DMS53 (cell line): ENCODE data around the gene CDKAL1.
A peak's percentile ranks its signal among the peaks of the same experiment; 100 is the strongest.

ENCODE experiments used
- DNase-seq: peaks from one replicate; lab custom pipeline; 2025; lab: John Stamatoyannopoulos, UW

CDKAL1 gene

DNA sequence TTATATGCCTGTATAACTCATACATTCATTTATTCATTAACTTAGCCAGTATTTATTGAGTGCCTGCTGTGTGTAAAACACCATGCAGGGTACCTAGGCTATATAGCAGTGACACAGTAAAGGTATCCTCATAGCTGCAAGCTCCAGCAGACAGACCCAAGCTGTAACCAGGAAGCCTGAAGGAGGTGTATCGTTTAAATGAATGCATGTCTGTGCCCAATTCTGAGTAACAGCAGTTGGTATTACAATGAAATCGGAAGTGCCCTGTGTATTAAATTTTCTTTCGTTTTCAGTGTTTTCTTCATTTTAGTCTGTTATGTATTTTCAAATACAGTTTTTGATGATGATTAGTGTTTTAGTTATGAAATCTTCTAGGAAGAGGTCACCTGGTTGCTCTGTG, 573.5 kb downstream of the CDKAL1 start:
- DNase-seq = no peak

DNA sequence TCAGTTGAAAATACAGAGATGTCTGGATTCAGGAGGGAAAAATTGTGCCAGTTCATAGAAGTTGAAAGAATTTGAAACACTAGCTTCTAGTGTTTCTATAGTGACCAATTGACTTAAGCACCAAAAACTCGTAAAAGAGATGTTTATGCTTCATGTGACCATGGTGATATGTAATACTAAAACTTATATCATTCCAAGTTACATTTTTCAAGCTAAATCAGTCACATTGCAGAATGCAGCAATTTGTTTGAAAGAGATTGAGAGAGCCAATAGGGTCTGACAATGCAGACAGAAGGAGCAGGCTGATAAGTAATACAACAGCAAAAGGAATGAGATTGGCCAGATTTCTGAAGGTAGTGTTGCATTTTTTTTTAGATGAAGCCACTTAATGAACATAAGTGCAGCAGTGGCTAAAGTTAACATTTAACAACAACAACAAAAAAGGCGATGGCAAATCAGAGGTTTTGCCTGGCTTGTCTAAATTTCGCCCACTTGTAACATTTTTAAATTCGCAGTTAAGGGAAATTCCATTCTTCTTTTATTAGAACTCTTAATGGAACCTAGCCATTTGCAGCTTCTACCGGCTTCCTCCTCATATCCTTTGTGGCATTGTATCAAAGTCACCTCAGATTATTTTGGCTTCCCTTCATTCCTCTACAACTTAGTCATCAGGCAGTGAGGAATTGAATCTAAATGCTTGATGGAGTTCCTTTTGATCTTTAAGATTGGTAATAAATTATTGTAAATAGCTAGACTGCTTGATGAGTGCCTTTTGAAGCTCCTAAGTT, 575.3 kb downstream of the CDKAL1 start:
- peak; percentile 29 for DNase-seq

DNA sequence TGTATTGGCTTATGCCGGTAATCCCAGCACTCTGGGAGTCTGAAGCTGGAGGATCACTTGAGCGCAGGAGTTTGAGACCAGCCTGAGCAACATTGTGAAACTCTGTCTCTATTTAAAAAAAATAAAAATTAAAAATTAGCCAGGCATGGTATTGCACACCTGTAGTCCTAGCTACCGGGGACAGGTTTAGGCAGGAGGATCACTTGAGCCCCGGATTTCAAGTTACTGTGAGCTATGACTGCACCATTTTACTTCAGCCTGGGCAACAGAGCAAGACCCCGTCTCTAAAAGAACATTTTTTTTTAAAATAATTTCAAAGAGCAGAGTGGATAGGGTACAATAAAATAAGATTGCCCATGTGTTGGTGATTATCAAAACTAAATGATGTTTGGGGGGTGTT, 576.4 kb downstream of the CDKAL1 start:
- no peak for DNase-seq

DNA sequence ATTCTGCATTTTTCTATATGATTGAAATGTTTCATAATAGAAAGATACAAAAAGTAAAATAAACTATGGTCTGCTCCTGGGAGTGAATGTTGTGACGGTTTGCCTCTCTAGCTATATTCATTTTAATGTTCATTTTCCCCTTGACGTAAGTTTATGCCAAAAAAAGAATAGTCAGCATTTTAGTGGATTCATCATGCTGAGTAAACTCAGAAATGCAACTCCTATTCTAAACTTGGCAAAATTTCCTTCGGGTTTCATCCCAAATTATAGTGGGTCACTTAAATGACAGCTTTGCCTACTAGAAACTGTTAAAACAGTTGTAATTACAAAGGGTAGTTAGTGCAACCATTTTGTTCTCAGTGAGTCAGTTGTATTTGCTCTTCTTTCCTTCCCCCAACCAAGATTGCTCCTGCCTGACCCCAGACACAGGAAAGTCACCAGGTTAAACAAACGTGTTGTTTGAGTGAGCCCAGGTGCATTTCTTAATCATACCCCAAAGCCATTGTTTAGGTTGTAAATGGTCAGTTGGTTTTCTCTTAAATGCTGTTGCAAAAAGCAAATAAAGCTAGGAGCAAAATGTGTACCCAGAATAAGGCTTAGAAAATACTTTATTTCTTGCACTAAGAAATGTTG, 577.0 kb downstream of the CDKAL1 start:
- DNase-seq = peak; percentile 73

DNA sequence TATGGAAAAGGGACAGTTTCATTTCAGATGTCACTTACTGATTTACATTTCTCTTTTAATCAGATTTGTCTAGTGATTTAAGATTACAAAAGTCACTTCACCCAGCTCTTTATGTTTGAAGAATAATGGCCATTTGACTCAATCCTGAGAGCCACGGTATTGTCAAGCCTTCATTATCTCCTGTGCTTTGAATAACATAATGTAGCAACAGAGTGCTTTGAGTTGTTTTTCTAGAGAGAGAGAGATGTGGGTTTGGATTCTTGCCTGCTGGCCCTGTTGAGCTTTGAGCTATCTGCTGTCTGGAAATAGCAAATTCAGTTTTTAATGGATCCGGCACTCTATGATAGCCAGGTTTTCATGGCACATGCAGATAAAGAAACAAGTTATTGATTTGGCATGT, 580.9 kb downstream of the CDKAL1 start:
- no peak for DNase-seq

DNA sequence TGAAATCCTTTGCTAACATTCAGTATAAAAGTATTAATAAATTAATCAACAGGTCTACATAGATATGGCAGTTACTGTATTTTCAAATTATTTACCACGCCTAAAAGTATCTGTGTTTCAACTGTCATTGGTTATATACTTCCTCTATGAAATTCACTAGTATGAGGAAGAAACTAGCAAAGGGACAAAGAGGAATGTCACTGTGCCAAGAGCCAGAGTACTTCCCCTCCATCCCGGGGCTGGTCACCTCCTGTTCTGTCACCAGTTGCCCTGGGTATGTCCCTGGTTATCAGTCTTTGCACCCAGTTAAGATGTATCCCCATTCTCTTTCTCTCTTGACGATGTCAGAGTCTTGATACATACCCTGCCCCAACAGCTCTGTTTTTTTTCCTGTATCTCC, 582.5 kb downstream of the CDKAL1 start:
- no peak for DNase-seq

DNA sequence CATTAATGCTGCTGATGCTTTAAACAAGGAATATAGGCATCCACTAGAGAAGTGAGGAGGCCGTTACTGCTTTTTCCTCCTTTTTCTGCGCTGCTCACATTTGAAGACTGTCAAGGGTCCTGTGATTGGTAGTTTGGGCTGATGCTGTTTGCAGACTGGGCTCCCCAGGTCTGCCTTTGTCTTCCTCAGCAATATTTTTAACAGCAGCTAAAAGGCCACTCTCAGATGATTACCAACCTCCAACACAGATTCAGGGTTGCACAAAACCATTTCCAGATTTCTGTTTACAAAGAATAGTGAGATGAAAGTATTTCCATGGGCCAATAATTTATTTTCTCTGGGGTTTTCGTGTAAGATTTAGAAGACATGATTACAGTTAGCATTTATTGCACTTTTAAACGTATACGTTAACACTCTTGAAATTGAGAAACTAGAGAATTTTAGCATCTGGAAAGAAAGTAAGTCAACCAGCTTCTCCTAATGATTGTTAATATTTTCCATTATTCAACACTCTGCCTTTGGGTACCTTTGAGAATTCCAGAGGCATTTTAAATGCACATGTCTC, 584.0 kb downstream of the CDKAL1 start:
- no peak for DNase-seq

DNA sequence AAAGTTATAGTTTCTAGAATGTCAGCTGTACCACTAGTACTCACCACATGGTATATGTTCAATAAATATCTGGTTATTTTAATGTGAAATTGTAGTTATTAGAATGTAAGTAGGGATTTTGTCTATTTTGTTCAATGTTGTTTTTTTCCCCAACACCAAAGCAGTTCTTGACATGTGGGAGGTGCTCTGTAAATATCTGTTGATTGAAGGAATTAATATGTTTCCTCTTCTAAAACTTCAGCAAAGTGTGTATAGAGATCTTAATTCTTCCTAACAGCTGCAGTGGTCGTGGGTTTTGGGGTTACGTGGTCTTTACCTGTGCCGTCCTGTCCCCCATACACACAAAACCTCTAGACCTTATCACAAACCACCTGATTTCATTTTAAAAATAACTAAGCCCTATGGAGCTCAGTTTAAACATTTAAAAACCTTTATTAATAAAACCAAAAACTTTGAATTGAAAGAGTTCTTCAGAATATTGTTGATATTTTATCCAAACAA, 587.4 kb downstream of the CDKAL1 start:
- DNase-seq = no peak

DNA sequence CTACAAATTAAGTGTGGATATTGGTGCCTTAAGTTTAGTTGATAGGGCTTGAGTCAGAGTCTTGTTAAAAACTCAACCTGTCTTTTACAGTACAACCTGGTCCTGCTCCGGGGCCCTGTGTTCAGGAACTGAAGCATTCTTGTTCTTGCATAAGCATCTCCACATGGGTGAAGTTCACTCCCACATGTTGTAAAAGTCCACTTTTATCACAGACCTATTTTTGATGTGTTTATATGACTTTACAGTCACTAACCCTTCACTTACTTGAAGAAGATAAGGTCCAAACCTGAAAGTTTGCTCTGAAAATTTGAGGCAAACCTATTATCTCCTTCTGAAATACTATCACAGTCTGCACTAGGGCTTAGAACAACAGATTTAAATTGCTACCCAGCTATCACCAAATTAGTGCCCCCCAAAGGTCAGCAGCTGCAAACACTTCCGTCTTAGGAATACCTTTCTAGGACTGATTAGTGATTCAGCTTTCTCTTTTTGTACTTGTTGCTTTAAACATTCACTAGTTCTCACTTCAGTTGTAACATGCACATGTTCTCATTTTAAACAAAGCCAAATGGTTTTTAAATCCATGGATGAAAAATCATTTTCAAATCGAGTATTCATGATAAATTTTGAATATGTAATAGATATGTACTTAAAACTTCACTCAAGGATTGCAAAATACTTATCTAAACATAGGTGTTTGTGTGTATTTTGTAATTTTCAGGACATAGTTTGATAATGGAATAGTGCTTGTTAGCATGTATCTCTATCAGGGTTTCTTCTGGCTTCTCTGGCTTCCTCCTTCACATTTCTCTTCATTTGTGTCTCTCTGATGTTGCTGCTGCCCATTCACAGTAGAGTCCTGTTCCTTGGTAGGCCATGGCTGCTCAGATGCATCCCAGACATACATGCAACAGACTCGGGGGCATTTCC, 589.5 kb downstream of the CDKAL1 start:
- no peak for DNase-seq

DNA sequence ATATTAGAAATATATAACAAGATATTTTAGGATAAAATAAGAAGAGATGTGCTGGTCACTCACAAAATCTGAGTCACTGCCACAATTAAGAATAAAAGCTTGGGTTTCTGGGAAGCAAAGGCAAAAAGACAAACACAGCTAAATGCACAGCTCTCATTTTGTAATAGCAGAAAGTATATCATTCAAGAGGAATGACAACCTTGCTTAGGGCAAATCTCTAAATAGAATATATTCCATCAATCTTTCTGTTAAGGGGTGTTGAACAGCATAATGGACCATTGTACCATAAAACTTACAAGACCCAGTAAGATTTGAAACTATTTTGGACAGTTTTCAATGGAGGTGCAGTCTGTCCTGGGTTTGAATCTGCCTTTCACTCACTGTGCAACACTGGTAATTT, 594.3 kb downstream of the CDKAL1 start:
- no peak for DNase-seq

DNA sequence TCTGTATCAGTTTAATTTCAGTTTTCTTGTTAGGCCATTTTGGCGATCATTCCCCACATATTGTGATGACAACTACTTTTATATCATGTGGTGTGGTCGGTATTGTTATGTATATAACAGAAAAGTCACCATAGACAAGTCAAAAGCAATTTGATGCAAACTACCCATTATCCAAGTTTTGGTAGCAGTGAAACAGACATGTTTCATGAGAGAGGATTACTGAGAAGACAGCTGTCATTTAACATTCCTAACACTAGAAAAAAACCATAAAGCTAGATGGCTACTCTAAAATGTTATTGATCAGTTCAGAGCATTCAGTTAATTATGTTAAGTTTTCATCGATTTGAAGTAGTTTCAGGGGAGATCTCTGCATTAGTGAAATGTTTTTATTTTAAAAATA, 597.1 kb downstream of the CDKAL1 start:
- no peak for DNase-seq

DNA sequence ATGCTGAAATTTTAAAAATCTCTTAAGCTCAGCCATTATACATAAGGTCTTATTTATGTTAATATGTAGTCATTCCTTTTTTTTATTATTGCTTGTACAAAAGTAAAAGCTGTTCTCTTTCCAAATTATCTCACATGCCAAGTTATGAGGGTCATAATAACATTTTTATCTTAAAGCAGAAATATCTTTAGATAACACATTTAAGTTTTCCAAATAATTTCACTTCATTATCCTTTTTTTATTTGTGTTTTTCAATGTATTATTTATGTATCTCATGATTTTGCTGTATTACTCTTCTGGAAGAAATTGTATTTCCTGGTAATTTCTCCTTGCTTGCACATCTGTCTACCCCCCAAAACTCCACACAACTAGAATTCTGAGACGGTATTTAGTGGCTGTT, 598.2 kb downstream of the CDKAL1 start:
- DNase-seq = no peak

DNA sequence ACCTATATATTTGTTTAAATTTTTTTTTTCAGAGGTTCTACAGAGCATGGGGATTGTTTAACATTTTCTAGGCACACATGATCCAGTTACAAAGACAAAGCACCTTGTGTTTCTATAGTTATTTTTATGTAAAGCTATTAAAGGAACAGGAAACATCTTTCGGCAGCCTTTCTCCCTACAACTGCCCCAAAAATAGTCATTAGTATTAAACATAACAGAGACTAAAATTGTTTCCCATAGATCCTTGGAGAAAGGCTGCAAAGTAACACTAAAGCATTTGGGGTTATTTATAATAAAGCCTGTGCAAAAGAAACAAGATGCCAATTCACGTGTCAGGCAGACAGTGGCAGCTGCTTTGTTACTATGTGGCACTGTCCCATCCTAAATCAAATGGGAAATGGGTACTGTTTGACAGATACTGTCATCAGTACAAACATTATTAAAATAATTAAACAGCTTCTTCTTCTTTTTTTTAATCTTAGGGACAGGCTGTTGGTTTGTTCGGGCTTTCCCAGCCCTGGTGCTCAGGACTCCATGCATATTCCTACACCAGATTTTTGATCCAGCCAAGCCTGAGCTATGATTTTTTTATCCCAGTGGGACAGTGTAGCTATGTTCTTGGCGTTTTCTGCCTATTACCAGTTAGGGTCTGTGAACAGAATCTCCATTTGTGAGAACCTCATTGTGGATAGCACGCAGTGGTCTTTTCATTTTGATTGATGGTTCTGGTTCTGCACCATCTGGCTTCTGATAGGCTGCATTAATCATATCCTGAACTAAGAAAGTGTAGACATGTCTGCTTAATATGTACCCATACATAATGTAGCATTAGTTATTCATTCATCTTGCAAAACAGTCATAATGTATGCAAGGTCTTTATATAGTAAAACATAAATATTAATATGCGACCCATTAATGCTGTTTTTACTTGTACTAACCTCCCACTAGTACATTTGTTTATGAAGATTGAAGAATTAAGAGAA, 598.9 kb downstream of the CDKAL1 start:
- DNase-seq = no peak

DNA sequence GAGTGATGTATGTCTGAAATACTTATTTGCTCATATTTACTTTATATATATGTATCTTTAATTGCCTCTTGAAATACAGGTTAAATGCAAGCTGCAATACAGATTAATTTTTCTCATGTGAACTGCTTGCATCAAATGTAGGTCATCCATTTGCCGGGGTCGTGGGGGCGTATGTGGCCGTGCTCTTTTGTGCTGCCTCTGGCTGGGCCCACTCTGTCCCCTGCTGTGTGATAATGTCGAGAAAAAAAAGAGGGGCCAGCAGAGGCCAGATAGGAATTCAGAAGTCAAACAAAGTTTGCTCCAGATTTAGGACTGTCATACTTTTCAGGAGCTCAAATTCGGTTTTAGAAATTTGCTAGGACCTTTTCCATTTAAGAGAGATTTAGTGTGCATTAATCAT, 599.6 kb downstream of the CDKAL1 start:
- no peak for DNase-seq

DNA sequence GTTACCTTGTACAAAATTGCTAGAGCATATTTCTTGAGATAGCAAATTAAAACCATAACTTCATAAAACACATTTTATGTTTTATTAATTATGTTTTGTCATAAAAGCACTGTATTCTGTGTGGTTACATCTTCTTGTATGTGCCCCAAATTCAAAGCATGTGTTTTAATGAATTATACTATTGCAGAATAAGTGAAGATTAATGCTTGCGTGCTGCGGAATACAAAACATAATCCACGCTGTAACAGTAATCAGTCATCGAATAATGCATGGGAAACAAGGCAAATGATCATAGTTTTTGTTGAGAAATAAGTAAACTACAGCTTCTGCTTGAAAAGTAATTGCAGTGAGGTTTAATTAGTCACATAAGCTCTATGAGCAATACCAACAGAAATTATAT, 600.1 kb downstream of the CDKAL1 start:
- no peak for DNase-seq

DNA sequence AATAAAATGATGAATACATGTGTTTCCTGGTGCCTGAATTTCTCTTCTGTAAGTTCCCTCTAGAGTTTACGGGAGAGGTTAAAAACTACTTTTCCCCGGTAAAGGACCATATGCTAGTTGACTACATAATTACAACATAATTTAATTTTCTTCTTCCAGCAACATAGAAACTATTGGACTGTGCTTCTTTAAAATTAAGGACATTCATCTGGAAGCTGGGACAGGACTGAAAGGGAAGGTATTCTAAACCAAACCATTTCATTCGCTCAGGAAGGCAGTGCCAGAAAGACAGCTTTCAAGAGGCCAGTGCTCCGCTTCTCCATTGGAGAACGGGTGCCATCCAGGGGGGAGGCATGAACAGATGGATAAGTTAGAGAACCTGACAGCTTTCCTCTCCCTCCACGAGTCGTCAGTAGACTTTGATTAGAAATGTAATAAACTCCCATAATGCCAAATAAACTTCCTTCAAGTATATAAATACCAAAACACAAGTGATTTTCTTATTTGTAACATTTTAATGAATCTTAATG, 601.3 kb downstream of the CDKAL1 start:
- no peak for DNase-seq

DNA sequence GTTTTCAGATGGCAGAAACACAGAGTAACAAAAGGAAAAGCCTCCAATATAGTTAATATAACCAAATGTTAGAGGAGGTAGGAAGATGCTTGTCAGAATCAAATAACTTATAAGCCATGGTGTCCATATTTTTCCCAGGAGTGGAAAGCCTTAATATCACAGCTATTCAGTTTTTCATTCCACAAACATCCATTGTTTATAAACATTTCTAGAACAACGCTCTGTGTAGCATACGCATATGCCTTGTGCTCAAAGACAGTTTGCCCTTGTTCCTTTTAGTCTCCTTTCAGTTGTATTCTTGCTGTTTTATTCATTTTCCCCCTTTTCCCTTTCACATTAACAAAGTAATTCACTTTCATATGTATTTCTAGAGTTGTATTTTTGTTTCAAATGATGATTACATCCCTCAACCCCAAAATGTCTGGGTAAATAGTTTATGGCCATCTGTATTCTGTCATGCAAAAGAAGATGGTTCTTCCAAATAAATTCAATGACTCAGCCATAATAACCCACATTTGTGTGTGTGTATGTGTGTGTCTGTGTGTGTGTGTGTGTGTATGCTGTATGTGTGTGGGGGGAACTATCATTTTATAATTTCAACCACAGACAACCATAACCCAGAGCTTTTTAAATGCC, 603.6 kb downstream of the CDKAL1 start:
- DNase-seq = no peak

DNA sequence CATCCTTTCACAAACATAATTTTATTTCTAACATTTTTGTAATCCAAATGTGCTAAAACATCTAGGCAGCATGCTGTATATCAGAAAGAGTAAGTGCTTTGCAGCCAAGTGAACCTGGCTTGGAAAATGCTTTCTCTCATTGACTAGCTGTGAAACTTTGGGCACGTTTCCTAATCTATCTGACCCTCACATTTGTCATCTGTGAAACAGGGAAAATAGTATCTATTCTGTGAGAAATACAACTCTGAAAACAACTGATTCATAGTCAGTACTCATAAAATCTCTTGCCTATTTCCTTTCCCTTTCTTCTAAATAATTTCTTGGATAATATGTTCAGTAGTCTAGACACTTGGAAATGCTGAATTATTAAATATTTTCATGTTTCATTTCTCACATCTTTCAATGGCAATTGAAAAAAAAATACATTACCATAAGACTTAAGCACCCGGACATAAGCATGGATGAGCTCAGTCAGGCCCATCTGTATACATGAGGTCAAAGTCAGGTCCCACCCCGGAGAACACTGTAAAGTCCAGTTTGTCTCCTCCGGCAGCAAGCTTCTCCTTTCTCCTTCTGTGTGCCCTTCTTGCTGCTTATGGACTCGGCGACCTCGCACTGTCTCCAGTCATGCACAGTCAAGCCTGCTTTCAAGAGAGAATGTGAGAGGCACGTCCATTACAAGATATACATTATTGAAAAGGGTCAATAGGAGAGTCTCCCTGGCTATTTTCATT, 604.2 kb downstream of the CDKAL1 start:
- DNase-seq = no peak

DNA sequence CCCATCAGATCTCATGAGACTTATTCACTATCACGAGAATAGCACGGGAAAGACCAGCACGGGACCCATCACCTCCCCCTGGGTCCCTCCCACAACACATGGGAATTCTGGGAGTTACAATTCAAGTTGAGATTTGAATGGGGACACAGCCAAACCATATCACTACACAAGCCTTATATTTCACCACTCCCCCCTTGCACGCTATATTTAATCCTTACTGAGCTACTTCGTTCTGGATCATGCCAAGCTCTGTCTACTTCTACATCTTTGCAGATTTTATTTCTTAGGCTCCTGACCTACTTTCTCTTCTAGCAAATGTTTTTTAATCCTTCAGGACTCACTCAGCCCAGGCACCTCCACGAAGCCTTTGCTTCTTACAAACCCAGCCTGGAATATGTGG, 606.7 kb downstream of the CDKAL1 start:
- DNase-seq = no peak
